HUES64 (cell line): ENCODE data around the gene TMEM61.
A peak's percentile ranks its signal among the peaks of the same experiment; 100 is the strongest.

Source experiments
- H3K27ac ChIP-seq: 2 replicates; pipeline ENCODE4 v1.7.0; 2013; ENCODE audit warnings: low read depth, low read length, inconsistent platforms
- H3K27me3 ChIP-seq: 2 replicates; pipeline ENCODE4 v1.6.1; 2013; ENCODE audit warnings: mild to moderate bottlenecking, low read length; ENCODE audit not compliant: insufficient read depth
- H3K36me3 ChIP-seq: 2 replicates; pipeline ENCODE4 v1.6.1; 2013; ENCODE audit warnings: mild to moderate bottlenecking, low read length; ENCODE audit not compliant: insufficient read depth
- H3K4me1 ChIP-seq: 2 replicates; pipeline ENCODE4 v1.6.1; 2013; ENCODE audit warnings: mild to moderate bottlenecking, low read length, moderate library complexity; ENCODE audit not compliant: insufficient read depth
- H3K4me3 ChIP-seq: 2 replicates; pipeline ENCODE4 v1.5.1; 2013; ENCODE audit warnings: mild to moderate bottlenecking, low read length, moderate library complexity
- H3K9ac ChIP-seq: 2 replicates; pipeline ENCODE4 v1.6.1; 2013; ENCODE audit warnings: mild to moderate bottlenecking, low read depth, low read length
- H3K9me3 ChIP-seq: 2 replicates; pipeline ENCODE4 v1.6.1; 2013; ENCODE audit warnings: low read depth, low read length; ENCODE audit not compliant: insufficient read depth
- WGBS: fragments of 150-250, 120-280 bp; methylation state at CpG from one replicate; pipeline ENCODE4 v1.1.7; 2013; ENCODE audit warnings: missing lambda C conversion rate; 5-methylcytosine and 5-hydroxymethylcytosine counted together

Gene TMEM61

GRCh38 chr1:54995013-54995760, 14.8 kb downstream of the TMEM61 start:
- no peaks in the 10 kb centered on the region for H3K36me3 ChIP-seq
- H3K4me3 ChIP-seq, result no peak overlapping the region
- no peak overlapping the region for H3K9ac ChIP-seq
- no peaks in the 10 kb centered on the region for H3K9me3 ChIP-seq
- 25% methylated on average over 12 of the region's 12 CpGs for WGBS
- H3K27ac ChIP-seq, result no peak overlapping the region
- peaks cover 20% of the 10 kb centered on the region for H3K4me1 ChIP-seq
- H3K27me3 ChIP-seq, result peaks cover 45% of the 10 kb centered on the region

- Histone ChIP-seq H3K4me3 (no peak overlapping the region), H3K27ac (no peak overlapping the region), H3K9me3 (no peaks in the 10 kb centered on the region), H3K9ac (no peak overlapping the region), H3K36me3 (no peaks in the 10 kb centered on the region), H3K27me3 (peaks cover 50% of the 10 kb centered on the region), H3K4me1 (peaks cover 20% of the 10 kb centered on the region)
- 81% methylated on average over 9 of the region's 9 CpGs for WGBS
Measured at GRCh38 chr1:54995835-54996234, 15.4 kb downstream of the TMEM61 start.

- Histone ChIP-seq H3K36me3 (no peaks in the 10 kb centered on the region), H3K4me3 (peak overlapping the region; percentile 60), H3K4me1 (peaks cover 20% of the 10 kb centered on the region), H3K9me3 (no peaks in the 10 kb centered on the region), H3K27ac (no peak overlapping the region), H3K27me3 (peaks cover 56% of the 10 kb centered on the region), H3K9ac (0 out of 2 replicates have a peak overlapping the region, but pooled peaks have one; percentile 17)
- 4% methylated on average over 22 of the region's 23 CpGs for WGBS
Measured at GRCh38 chr1:54996359-54996868, 16.0 kb downstream of the TMEM61 start.

- Histone ChIP-seq H3K36me3 (no peaks in the 10 kb centered on the region), H3K4me3 (peak overlapping the region; percentile 60), H3K27me3 (peaks cover 63% of the 10 kb centered on the region), H3K4me1 (peaks cover 20% of the 10 kb centered on the region), H3K9me3 (no peaks in the 10 kb centered on the region), H3K9ac (peak overlapping the region; percentile 17; the same call in 1 of the 2 replicates), H3K27ac (no peak overlapping the region)
- 10% methylated on average over 46 of the region's 46 CpGs for WGBS
Measured at GRCh38 chr1:54996869-54997710, 16.7 kb downstream of the TMEM61 start.

GRCh38 chr1:54997711-54997986, 17.2 kb downstream of the TMEM61 start:
- peaks cover 68% of the 10 kb centered on the region for H3K27me3 ChIP-seq
- 31% methylated on average over 6 of the region's 6 CpGs for WGBS

GRCh38 chr1:54998100-54998499, 17.7 kb downstream of the TMEM61 start:
- Histone ChIP-seq H3K9ac (no peak overlapping the region), H3K27ac (no peak overlapping the region), H3K9me3 (no peaks in the 10 kb centered on the region), H3K4me3 (no peak overlapping the region), H3K36me3 (no peaks in the 10 kb centered on the region), H3K27me3 (peaks cover 71% of the 10 kb centered on the region), H3K4me1 (peaks cover 20% of the 10 kb centered on the region)
- 77% methylated on average over 6 of the region's 6 CpGs for WGBS

More at GRCh38 chr1:54997711-54997986, 17.2 kb downstream of the TMEM61 start:
- H3K36me3 ChIP-seq, result no peaks in the 10 kb centered on the region
- no peaks in the 10 kb centered on the region for H3K9me3 ChIP-seq
- peaks cover 20% of the 10 kb centered on the region for H3K4me1 ChIP-seq
- no peak overlapping the region for H3K27ac ChIP-seq
- no peak overlapping the region for H3K9ac ChIP-seq
- peak overlapping the region; percentile 60; the same call in 1 of the 2 replicates for H3K4me3 ChIP-seq

GRCh38 chr1:54998677-54999076, 18.2 kb downstream of the TMEM61 start, which contains the start of gene BSND:
Gene BSND (plus strand): TSS chr1:54998933. CDS start chr1:54999187, 254 bp downstream.
- H3K4me3 ChIP-seq, result no peak within 1 kb of the TSS
- H3K9ac ChIP-seq, result no peak within 1 kb of the TSS
- no peak within 1 kb of the TSS for H3K27ac ChIP-seq
- H3K36me3 ChIP-seq, result no peaks in the 10 kb centered on the region
- H3K9me3 ChIP-seq, result no peaks in the 10 kb centered on the region
- H3K4me1 ChIP-seq, result peaks cover 20% of the 10 kb centered on the region
- peaks cover 71% of the 10 kb centered on the region for H3K27me3 ChIP-seq
- 83% methylated on average over 4 of the region's 7 CpGs for WGBS

- no peaks in the 10 kb centered on the region for H3K36me3 ChIP-seq
- H3K27me3 ChIP-seq, result peaks cover 71% of the 10 kb centered on the region
- H3K4me1 ChIP-seq, result peaks cover 8% of the 10 kb centered on the region
- no peak overlapping the region for H3K4me3 ChIP-seq
- H3K27ac ChIP-seq, result no peak overlapping the region
- H3K9me3 ChIP-seq, result no peaks in the 10 kb centered on the region
- H3K9ac ChIP-seq, result no peak overlapping the region
- 75% methylated on average over 8 of the region's 8 CpGs for WGBS
Measured at GRCh38 chr1:55000110-55001085, 20.0 kb downstream of the TMEM61 start.

GRCh38 chr1:55001311-55001710, 20.9 kb downstream of the TMEM61 start:
- H3K4me1 ChIP-seq, result peaks cover 8% of the 10 kb centered on the region
- H3K9me3 ChIP-seq, result no peaks in the 10 kb centered on the region
- no peaks in the 10 kb centered on the region for H3K36me3 ChIP-seq
- H3K4me3 ChIP-seq, result no peak overlapping the region
- H3K9ac ChIP-seq, result no peak overlapping the region
- peaks cover 63% of the 10 kb centered on the region for H3K27me3 ChIP-seq
- 93% methylated on average over 4 of the region's 4 CpGs for WGBS
- no peak overlapping the region for H3K27ac ChIP-seq

- no peaks in the 10 kb centered on the region for H3K36me3 ChIP-seq
- WGBS, result 82% methylated on average over 2 of the region's 2 CpGs
- H3K4me1 ChIP-seq, result 0 out of 2 replicates have a peak, but pooled peaks cover 3% of the 10 kb centered on the region
- H3K9me3 ChIP-seq, result no peaks in the 10 kb centered on the region
- peaks cover 51% of the 10 kb centered on the region for H3K27me3 ChIP-seq
- no peak overlapping the region for H3K4me3 ChIP-seq
- no peak overlapping the region for H3K27ac ChIP-seq
- no peak overlapping the region for H3K9ac ChIP-seq
Measured at GRCh38 chr1:55002686-55003085, 22.3 kb downstream of the TMEM61 start.
